MCF 10A (cell line): Measurements from ENCODE around the gene CRTC1. TPM values are rescaled to one million over a fixed set of nuclear protein-coding genes. Genes with fewer than 3 reads are reported as not detected.

ENCODE experiments used
- BruUV-seq: library from RNA; stranded (reverse); fragments of 400-500 nt; replicated peaks from 2 replicates; lab custom pipeline; 2021; lab: Mats Ljungman, UMichigan
- CTCF ChIA-PET: fragments of 300-600 bp; sonication (Branson Sonifier 250); formaldehyde crosslinking; extraction: SDS; loops from one replicate; lab custom pipeline; 2021; ENCODE audit warnings: antibody characterized with exemption, inconsistent platforms; lab: Yijun Ruan, JAX
- POLR2A ChIA-PET: fragments of 300-600, 350-650 bp; sonication (Branson Sonifier 250); formaldehyde crosslinking; extraction: SDS; loops from one replicate; lab custom pipeline; 2020; ENCODE audit warnings: antibody characterized with exemption, inconsistent platforms; lab: Yijun Ruan, JAX
- DNase-seq: peaks from one replicate; pipeline ENCODE4 v3.0.0-alpha.2; 2018; ENCODE audit not compliant: unreplicated experiment
- H3K27ac Mint-ChIP-seq: one replicate; pipeline ENCODE4 v1.8.0; 2022; ENCODE audit warnings: mild to moderate bottlenecking, low read depth, mixed read lengths; ENCODE audit not compliant: unreplicated experiment
- H3K27me3 Mint-ChIP-seq: one replicate; pipeline ENCODE4 v1.8.0; 2022; ENCODE audit warnings: mixed read lengths; ENCODE audit not compliant: insufficient read depth, unreplicated experiment
- H3K36me3 Mint-ChIP-seq: one replicate; pipeline ENCODE4 v1.8.0; 2022; ENCODE audit warnings: mild to moderate bottlenecking, moderate library complexity, mixed read lengths; ENCODE audit not compliant: insufficient read depth, unreplicated experiment
- H3K4me1 Mint-ChIP-seq: one replicate; pipeline ENCODE4 v1.8.0; 2022; ENCODE audit warnings: mixed read lengths; ENCODE audit not compliant: insufficient read depth, unreplicated experiment
- H3K4me3 Mint-ChIP-seq: one replicate; pipeline ENCODE4 v1.8.0; 2022; ENCODE audit warnings: mild to moderate bottlenecking, moderate library complexity, mixed read lengths; ENCODE audit not compliant: unreplicated experiment
- H3K9me3 Mint-ChIP-seq: one replicate; pipeline ENCODE4 v1.8.0; 2022; ENCODE audit warnings: mixed read lengths; ENCODE audit not compliant: unreplicated experiment
- CTCF ChIP-seq: fragments of 200-600 bp; IDR thresholded peaks from one replicate; pipeline ENCODE4 v1.8.0; 2022; ENCODE audit warnings: antibody characterized with exemption, mild to moderate bottlenecking; ENCODE audit not compliant: unreplicated experiment
- intact Hi-C: fragments of 100-400 bp; cut with micrococcal nuclease; formaldehyde crosslinking; loops from 2 replicates; pipeline ENCODE4 v1.14.1; 2022
- total RNA-seq: library from RNA; stranded (reverse); gene quantifications from 2 replicates; pipeline ENCODE4 v1.2.3, GENCODE V29; 2022

CRTC1 gene
- total RNA-seq, 1 experiment from 2014 or later, result 11.1 TPM

GRCh38 chr19:18735324-18735723, 51.8 kb downstream of the CRTC1 start:
- Mint-ChIP-seq H3K9me3 (no peaks in the 10 kb centered on the region), H3K36me3 (peaks cover 16% of the 10 kb centered on the region), H3K4me1 (no peaks in the 10 kb centered on the region), H3K27ac (no peak overlapping the region), H3K4me3 (no peak overlapping the region), H3K27me3 (no peaks in the 10 kb centered on the region)
- CTCF ChIA-PET, result no interaction called here
- DNase-seq, result no peak
- intact Hi-C loops, result no loop called here
- TF ChIP-seq CTCF, result no peak
- POLR2A ChIA-PET, result interaction anchor here (0.7 kb wide), 1 partner anchor 583 kb away, joined by 3 read pairs; no protein-coding TSS in a partner anchor
- no TSS peak for BruUV-seq

- ChIA-PET POLR2A (interaction anchor here (0.7 kb wide), 1 partner anchor 584 kb away, joined by 3 read pairs; no protein-coding TSS in a partner anchor), CTCF (no interaction called here)
- no TSS peak for BruUV-seq
- no peak overlapping the region for H3K4me3 Mint-ChIP-seq
- H3K9me3 Mint-ChIP-seq, result no peaks in the 10 kb centered on the region
- no peak for DNase-seq
- H3K27ac Mint-ChIP-seq, result no peak overlapping the region
- H3K36me3 Mint-ChIP-seq, result peaks cover 12% of the 10 kb centered on the region
- TF ChIP-seq CTCF, result no peak
- no peaks in the 10 kb centered on the region for H3K27me3 Mint-ChIP-seq
- H3K4me1 Mint-ChIP-seq, result no peaks in the 10 kb centered on the region
- intact Hi-C loops, result no loop called here
These were observed 52.3 kb downstream of the CRTC1 start for GRCh38 chr19:18735752-18736151.

- Mint-ChIP-seq H3K27me3 (no peaks in the 10 kb centered on the region), H3K9me3 (no peaks in the 10 kb centered on the region), H3K36me3 (peaks cover 10% of the 10 kb centered on the region), H3K27ac (no peak overlapping the region), H3K4me1 (no peaks in the 10 kb centered on the region), H3K4me3 (no peak overlapping the region)
- CTCF ChIA-PET, result interaction anchor here (0.6 kb wide), 3 partner anchors 21 to 387 kb away, joined by 3 to 5 read pairs (median 3); no protein-coding TSS in a partner anchor
- no TSS peak for BruUV-seq
- no peak for TF ChIP-seq CTCF
- POLR2A ChIA-PET, result no interaction called here
- intact Hi-C loops, result no loop called here
- DNase-seq, result no peak
These were observed 53.2 kb downstream of the CRTC1 start for GRCh38 chr19:18736415-18737336.

- H3K9me3 Mint-ChIP-seq, result no peaks in the 10 kb centered on the region
- no peak overlapping the region for H3K4me3 Mint-ChIP-seq
- no peaks in the 10 kb centered on the region for H3K27me3 Mint-ChIP-seq
- H3K27ac Mint-ChIP-seq, result no peak overlapping the region
- no peaks in the 10 kb centered on the region for H3K4me1 Mint-ChIP-seq
- no peak for DNase-seq
- no peak for TF ChIP-seq CTCF
- peaks cover 10% of the 10 kb centered on the region for H3K36me3 Mint-ChIP-seq
- intact Hi-C loops, result no loop called here
- ChIA-PET CTCF (interaction anchor here (0.6 kb wide), 1 partner anchor 22 kb away, joined by 5 read pairs; no protein-coding TSS in a partner anchor), POLR2A (no interaction called here)
- no TSS peak for BruUV-seq
These were observed 54.0 kb downstream of the CRTC1 start for GRCh38 chr19:18737337-18737953.
